ENCODE data around the gene ERN1. TPM values are rescaled to one million over a fixed set of nuclear protein-coding genes. Genes with fewer than 3 reads are reported as not detected.
A peak's percentile ranks its signal among the peaks of the same experiment; 100 is the strongest.

Gene ERN1
- polyA plus RNA-seq, 3 donors = 11.0 to 27.5 (median 13.7) TPM

GRCh38 chr17:64004903-64005733 is 124.8 kb downstream of the ERN1 start:
- WGBS (ENCODE audit: insufficient coverage) = 92% methylated on average over 15 of the region's 19 CpGs
- peaks cover 49 to 51% of the 10 kb centered on the region in 2 donors for H3K4me1 ChIP-seq (ENCODE audit: control insufficient read depth in 1 of 2, insufficient read depth in 2 of 2, low read length in 2 of 2)
- peak overlapping the region in 3 of 7 donors; percentile 25 to 78 (median 63) for H3K27ac Mint-ChIP-seq
- peaks cover 53% of the 10 kb centered on the region for H3K4me1 Mint-ChIP-seq
- no peak for DNase-seq
- no peaks in the 10 kb centered on the region for H3K27me3 ChIP-seq (ENCODE audit: control insufficient read depth in 2 of 2, insufficient read depth in 2 of 2, low read length in 2 of 2)
- peaks cover 36 to 48% of the 10 kb centered on the region in 2 donors for H3K36me3 ChIP-seq (replicated peaks in 1 of 2; ENCODE audit: control insufficient read depth in 1 of 2, insufficient read depth in 2 of 2, low read length in 2 of 2)
- no peak overlapping the region for H3K27ac ChIP-seq (ENCODE audit: low read depth in 1 of 2, low read length in 2 of 2)
- no peak overlapping the region for H3K4me3 Mint-ChIP-seq
- no peak overlapping the region for H2AFZ ChIP-seq (ENCODE audit: insufficient read depth, low read depth, low read length, poor library complexity, severe bottlenecking)
- peaks cover 30% of the 10 kb centered on the region for H3K79me2 ChIP-seq (ENCODE audit: insufficient read depth, low read length)
- intact Hi-C loops (cut with micrococcal nuclease) = no loop called here
- TF ChIP-seq CTCF (IDR thresholded peaks at IDR 0.05) = no peak
- H3K9ac ChIP-seq (ENCODE audit: insufficient read depth, low read length, poor library complexity, severe bottlenecking) = no peak overlapping the region
- peaks cover 0 to 5% (median 2%) of the 10 kb centered on the region in 3 donors for H3K27me3 Mint-ChIP-seq (ENCODE audit: low read depth in 3 of 3)
- no peaks in the 10 kb centered on the region for H3K9me3 ChIP-seq (replicated peaks in 1 of 2; ENCODE audit: control insufficient read depth in 1 of 2, insufficient read depth in 1 of 2, low read length in 2 of 2)
- no peak overlapping the region for H3K4me3 ChIP-seq (replicated peaks in 1 of 3; ENCODE audit: low read depth in 2 of 3, low read length in 3 of 3)
- H3K9me3 Mint-ChIP-seq = peaks cover 0 to 4% (median 0%) of the 10 kb centered on the region in 7 donors
- H3K4me2 ChIP-seq (replicated peaks; ENCODE audit: extremely low read depth, low read length, poor library complexity, severe bottlenecking) = no peak overlapping the region
- no peaks in the 10 kb centered on the region for H4K20me1 ChIP-seq (ENCODE audit: insufficient read depth, low read length)
- H3K36me3 Mint-ChIP-seq = peaks cover 45 to 55% of the 10 kb centered on the region in 2 donors

- WGBS (ENCODE audit: insufficient coverage) = 100% methylated on average over 1 of the region's 7 CpGs
- peaks cover 0 to 1% (median 0%) of the 10 kb centered on the region in 7 donors for H3K9me3 Mint-ChIP-seq
- H3K27ac Mint-ChIP-seq = peak overlapping the region in 2 of 7 donors; percentile 15 to 52
- H3K4me1 Mint-ChIP-seq = peaks cover 51% of the 10 kb centered on the region
- no peak overlapping the region for H3K4me3 Mint-ChIP-seq
- no peak overlapping the region for H2AFZ ChIP-seq (ENCODE audit: insufficient read depth, low read depth, low read length, poor library complexity, severe bottlenecking)
- peaks cover 7 to 12% (median 7%) of the 10 kb centered on the region in 3 donors for H3K27me3 Mint-ChIP-seq (ENCODE audit: low read depth in 3 of 3)
- H3K9me3 ChIP-seq (replicated peaks in 1 of 2; ENCODE audit: control insufficient read depth in 1 of 2, insufficient read depth in 1 of 2, low read length in 2 of 2) = no peaks in the 10 kb centered on the region
- H3K27me3 ChIP-seq (ENCODE audit: control insufficient read depth in 2 of 2, insufficient read depth in 2 of 2, low read length in 2 of 2) = peaks cover 0 to 6% of the 10 kb centered on the region in 2 donors
- H3K36me3 Mint-ChIP-seq = peaks cover 41 to 53% of the 10 kb centered on the region in 2 donors
- TF ChIP-seq CTCF (IDR thresholded peaks at IDR 0.05) = no peak
- peaks cover 27% of the 10 kb centered on the region for H3K79me2 ChIP-seq (ENCODE audit: insufficient read depth, low read length)
- DNase-seq = no peak
- intact Hi-C loops (cut with micrococcal nuclease) = no loop called here
- H3K9ac ChIP-seq (ENCODE audit: insufficient read depth, low read length, poor library complexity, severe bottlenecking) = no peak overlapping the region
- no peak overlapping the region for H3K4me2 ChIP-seq (replicated peaks; ENCODE audit: extremely low read depth, low read length, poor library complexity, severe bottlenecking)
- no peaks in the 10 kb centered on the region for H4K20me1 ChIP-seq (ENCODE audit: insufficient read depth, low read length)
- peaks cover 36 to 48% of the 10 kb centered on the region in 2 donors for H3K36me3 ChIP-seq (replicated peaks in 1 of 2; ENCODE audit: control insufficient read depth in 1 of 2, insufficient read depth in 2 of 2, low read length in 2 of 2)
- no peak overlapping the region for H3K27ac ChIP-seq (ENCODE audit: low read depth in 1 of 2, low read length in 2 of 2)
- H3K4me3 ChIP-seq (replicated peaks in 1 of 3; ENCODE audit: low read depth in 2 of 3, low read length in 3 of 3) = no peak overlapping the region
- peaks cover 45 to 47% of the 10 kb centered on the region in 2 donors for H3K4me1 ChIP-seq (ENCODE audit: control insufficient read depth in 1 of 2, insufficient read depth in 2 of 2, low read length in 2 of 2)
Observed at GRCh38 chr17:64004218-64004770, 125.7 kb downstream of the ERN1 start.
